Measurements from ENCODE around the gene ZNF670.
"Not testable (repeated sequence)": the region's sequence is repeated elsewhere in the genome, so short reads cannot be mapped to it uniquely, and the experiment has no call there.

Gene ZNF670

GRCh38 chr1:247047260-247047659, 31.4 kb downstream of the ZNF670 start:
- Mint-ChIP-seq H3K4me1 (ENCODE audit: low read depth) (no peaks in the 10 kb centered on the region), H3K4me3 (no peak overlapping the region), H3K36me3 (ENCODE audit: low read depth) (peaks cover 15% of the 10 kb centered on the region), H3K27me3 (ENCODE audit: low read depth) (no peaks in the 10 kb centered on the region), H3K27ac (no peak overlapping the region), H3K9me3 (peaks cover 73% of the 10 kb centered on the region)
- no peak for DNase-seq (ENCODE audit: low spot score)

- Mint-ChIP-seq H3K4me3 (no peak overlapping the region), H3K4me1 (ENCODE audit: low read depth) (no peaks in the 10 kb centered on the region), H3K9me3 (peaks cover 71% of the 10 kb centered on the region), H3K27ac (no peak overlapping the region), H3K36me3 (ENCODE audit: low read depth) (peaks cover 28% of the 10 kb centered on the region), H3K27me3 (ENCODE audit: low read depth) (no peaks in the 10 kb centered on the region)
- no peak for DNase-seq (ENCODE audit: low spot score)
These were observed 35.2 kb downstream of the ZNF670 start for GRCh38 chr1:247043406-247043805.

- Mint-ChIP-seq H3K4me1 (ENCODE audit: low read depth) (no peaks in the 10 kb centered on the region), H3K36me3 (ENCODE audit: low read depth) (peaks cover 35% of the 10 kb centered on the region), H3K27ac (no peak overlapping the region), H3K9me3 (peaks cover 77% of the 10 kb centered on the region), H3K4me3 (no peak overlapping the region), H3K27me3 (ENCODE audit: low read depth) (no peaks in the 10 kb centered on the region)
- DNase-seq (ENCODE audit: low spot score), result no peak
These were observed 40.9 kb downstream of the ZNF670 start for GRCh38 chr1:247037511-247038320.

GRCh38 chr1:247032306-247032705, 46.3 kb downstream of the ZNF670 start:
- H3K36me3 Mint-ChIP-seq (ENCODE audit: low read depth), result peaks cover 10% of the 10 kb centered on the region
- not testable (repeated sequence) for DNase-seq (ENCODE audit: low spot score); H3K27ac Mint-ChIP-seq; H3K4me3 Mint-ChIP-seq; H3K27me3 Mint-ChIP-seq (ENCODE audit: low read depth); H3K4me1 Mint-ChIP-seq (ENCODE audit: low read depth)
- peaks cover 62% of the 10 kb centered on the region for H3K9me3 Mint-ChIP-seq

Measured in T-helper 2 cell treated with Interferon-gamma antibody and Interleukin-4, amounts not matched to agents 5 μg/mL and 100 μg/mL, for 36 hours (primary cell).